SK-N-SH treated with all-trans-retinoic acid at 6 μM for 48 hours (cell line): Measurements from ENCODE around the gene ABCA1.

ENCODE experiments used
- ARNTL ChIP-seq: fragments of 450-650 bp; formaldehyde crosslinking; IDR thresholded peaks from 2 replicates; pipeline ENCODE4 v1.5.0; 2020; ENCODE audit warnings: low read depth, mild to moderate bottlenecking, moderate library complexity, borderline replicate concordance
- ZFP30 ChIP-seq: fragments of 450-650 bp; formaldehyde crosslinking; IDR thresholded peaks from 2 replicates; pipeline ENCODE4 v1.5.0; 2022; ENCODE audit warnings: mild to moderate bottlenecking, moderate library complexity
- ZNF70 ChIP-seq: fragments of 450-650 bp; formaldehyde crosslinking; IDR thresholded peaks from 2 replicates; pipeline ENCODE4 v1.5.0; 2020; ENCODE audit warnings: mild to moderate bottlenecking, moderate library complexity
- ZNF8 ChIP-seq: fragments of 450-650 bp; formaldehyde crosslinking; IDR thresholded peaks from 2 replicates; pipeline ENCODE4 v1.5.0; 2020; ENCODE audit warnings: mild to moderate bottlenecking, moderate library complexity
- TF ChIP-seq, protein P1 (sequence below): fragments of 250-450 bp; sonication (Bioruptor Pico); IDR thresholded peaks from 2 replicates; pipeline ENCODE4 v1.8.0; 2020; ENCODE audit warnings: mild to moderate bottlenecking, moderate library complexity, borderline replicate concordance

- TF ChIP-seq, protein P1, sequence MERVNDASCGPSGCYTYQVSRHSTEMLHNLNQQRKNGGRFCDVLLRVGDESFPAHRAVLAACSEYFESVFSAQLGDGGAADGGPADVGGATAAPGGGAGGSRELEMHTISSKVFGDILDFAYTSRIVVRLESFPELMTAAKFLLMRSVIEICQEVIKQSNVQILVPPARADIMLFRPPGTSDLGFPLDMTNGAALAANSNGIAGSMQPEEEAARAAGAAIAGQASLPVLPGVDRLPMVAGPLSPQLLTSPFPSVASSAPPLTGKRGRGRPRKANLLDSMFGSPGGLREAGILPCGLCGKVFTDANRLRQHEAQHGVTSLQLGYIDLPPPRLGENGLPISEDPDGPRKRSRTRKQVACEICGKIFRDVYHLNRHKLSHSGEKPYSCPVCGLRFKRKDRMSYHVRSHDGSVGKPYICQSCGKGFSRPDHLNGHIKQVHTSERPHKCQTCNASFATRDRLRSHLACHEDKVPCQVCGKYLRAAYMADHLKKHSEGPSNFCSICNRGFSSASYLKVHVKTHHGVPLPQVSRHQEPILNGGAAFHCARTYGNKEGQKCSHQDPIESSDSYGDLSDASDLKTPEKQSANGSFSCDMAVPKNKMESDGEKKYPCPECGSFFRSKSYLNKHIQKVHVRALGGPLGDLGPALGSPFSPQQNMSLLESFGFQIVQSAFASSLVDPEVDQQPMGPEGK (CRISPR knock-in tag) = no peak
- TF ChIP-seq ARNTL (CRISPR knock-in tag) (no peak), ZFP30 (CRISPR knock-in tag) (no peak), ZNF8 (no peak), ZNF70 (no peak)
These were observed 16.4 kb upstream of the ABCA1 start for GRCh38 chr9:104944356-104944755.
